ENCODE data around the gene RAPGEF2.
"Not testable (repeated sequence)": the region's sequence is repeated elsewhere in the genome, so short reads cannot be mapped to it uniquely, and the experiment has no call there.

The RAPGEF2 gene

GRCh38 chr4:159116098-159116497 lies 13.2 kb downstream of the RAPGEF2 start:
- not testable (repeated sequence) for H3K4me3 ChIP-seq (ENCODE audit: extremely low read depth, insufficient read depth, low read length, poor library complexity, severe bottlenecking); H3K9me3 ChIP-seq (ENCODE audit: control insufficient read depth, low read length); H3K27ac ChIP-seq (ENCODE audit: low read depth, low read length, severe bottlenecking); H3K4me1 ChIP-seq (ENCODE audit: control insufficient read depth, insufficient read depth, low read length, poor library complexity, severe bottlenecking)
- WGBS, 2 experiments (ENCODE audit: insufficient coverage in 2 of 2), result 100% methylated on average over 1 of the region's 2 CpGs; no CpG with 5 or more reads in 1 of the 2 experiments
- peaks cover 12% of the 10 kb centered on the region for H3K36me3 ChIP-seq (ENCODE audit: control insufficient read depth, insufficient read depth, low read length)

DNA sequence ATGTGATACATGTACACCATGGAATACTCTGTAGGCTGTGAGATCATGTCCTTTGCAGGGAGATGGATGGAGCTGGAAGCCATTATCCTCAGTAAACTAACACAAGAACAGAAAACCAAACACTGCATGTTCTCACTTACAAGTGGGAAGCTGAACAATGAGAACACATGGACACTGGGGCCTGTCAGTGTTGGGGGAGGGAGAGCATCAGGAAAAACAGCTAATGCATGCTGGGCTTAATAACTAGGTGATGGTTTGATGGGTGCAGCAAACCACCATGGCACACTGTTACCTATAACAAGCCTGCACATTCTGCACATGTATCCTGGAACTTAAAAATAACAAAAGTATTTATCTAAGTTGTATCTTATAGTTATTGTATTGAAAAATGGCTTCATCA lies 13.8 kb downstream of the RAPGEF2 start:
- not testable (repeated sequence) for H3K4me3 ChIP-seq (ENCODE audit: extremely low read depth, insufficient read depth, low read length, poor library complexity, severe bottlenecking); H3K4me1 ChIP-seq (ENCODE audit: control insufficient read depth, insufficient read depth, low read length, poor library complexity, severe bottlenecking); H3K9me3 ChIP-seq (ENCODE audit: control insufficient read depth, low read length); H3K27ac ChIP-seq (ENCODE audit: low read depth, low read length, severe bottlenecking)
- H3K36me3 ChIP-seq (ENCODE audit: control insufficient read depth, insufficient read depth, low read length), result peaks cover 12% of the 10 kb centered on the region

DNA sequence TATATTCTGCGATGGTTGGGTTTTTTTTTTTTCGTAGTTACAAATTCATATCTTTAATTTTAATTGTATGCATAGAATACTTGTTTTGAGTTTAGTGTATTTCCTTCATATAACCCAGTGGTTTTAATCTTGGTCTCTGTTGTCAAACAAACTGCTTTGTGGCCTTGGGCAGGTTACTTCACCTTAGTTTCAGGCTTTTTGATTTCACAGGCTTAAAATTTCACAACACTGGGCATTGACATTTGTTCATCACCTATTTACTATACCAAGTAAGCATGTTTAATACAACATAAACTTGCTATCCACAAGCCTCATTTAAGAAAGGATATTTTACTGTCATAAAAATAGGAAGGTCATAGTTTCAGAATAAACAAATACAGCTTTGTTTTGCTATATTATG lies 14.7 kb downstream of the RAPGEF2 start:
- Histone ChIP-seq H3K36me3 (ENCODE audit: control insufficient read depth, insufficient read depth, low read length) (peaks cover 12% of the 10 kb centered on the region), H3K4me1 (ENCODE audit: control insufficient read depth, insufficient read depth, low read length, poor library complexity, severe bottlenecking) (no peaks in the 10 kb centered on the region), H3K9me3 (ENCODE audit: control insufficient read depth, low read length) (peaks cover 6% of the 10 kb centered on the region), H3K27ac (ENCODE audit: low read depth, low read length, severe bottlenecking) (no peak overlapping the region), H3K4me3 (ENCODE audit: extremely low read depth, insufficient read depth, low read length, poor library complexity, severe bottlenecking) (no peak overlapping the region)
- WGBS, 2 experiments (ENCODE audit: insufficient coverage in 2 of 2), result no CpG with 5 or more reads among the region's 2 CpGs

GRCh38 chr4:159117968-159118367 lies 15.1 kb downstream of the RAPGEF2 start:
- no peak overlapping the region for H3K4me3 ChIP-seq (ENCODE audit: extremely low read depth, insufficient read depth, low read length, poor library complexity, severe bottlenecking)
- H3K4me1 ChIP-seq (ENCODE audit: control insufficient read depth, insufficient read depth, low read length, poor library complexity, severe bottlenecking), result no peaks in the 10 kb centered on the region
- 92% methylated on average over 2 of the region's 2 CpGs; no CpG with 5 or more reads in 1 of the 2 experiments for WGBS, 2 experiments (ENCODE audit: insufficient coverage in 2 of 2)
- H3K36me3 ChIP-seq (ENCODE audit: control insufficient read depth, insufficient read depth, low read length), result peaks cover 12% of the 10 kb centered on the region
- H3K9me3 ChIP-seq (ENCODE audit: control insufficient read depth, low read length), result peaks cover 6% of the 10 kb centered on the region
- no peak overlapping the region for H3K27ac ChIP-seq (ENCODE audit: low read depth, low read length, severe bottlenecking)

DNA sequence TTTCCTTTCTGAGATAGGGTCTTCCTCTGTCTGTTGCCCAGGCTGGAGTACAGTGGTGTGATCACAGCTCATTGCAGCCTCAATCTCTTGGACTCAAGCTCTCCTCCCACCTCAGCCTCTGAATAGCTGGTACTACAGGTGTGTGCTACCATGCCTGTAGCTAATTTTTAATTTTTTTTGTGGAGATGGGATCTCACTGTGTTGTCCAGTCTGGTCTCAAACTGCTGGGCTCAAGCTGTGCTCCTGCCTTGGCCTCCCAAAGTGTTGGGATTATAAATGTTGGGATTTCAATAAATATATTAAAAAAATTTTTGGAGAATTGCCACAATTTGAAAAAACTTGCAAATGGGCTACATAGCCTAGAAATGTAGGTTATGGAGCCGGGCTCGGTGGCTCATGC lies 18.5 kb downstream of the RAPGEF2 start:
- Histone ChIP-seq H3K4me3 (ENCODE audit: extremely low read depth, insufficient read depth, low read length, poor library complexity, severe bottlenecking) (no peak overlapping the region), H3K27ac (ENCODE audit: low read depth, low read length, severe bottlenecking) (no peak overlapping the region), H3K36me3 (ENCODE audit: control insufficient read depth, insufficient read depth, low read length) (no peaks in the 10 kb centered on the region), H3K4me1 (ENCODE audit: control insufficient read depth, insufficient read depth, low read length, poor library complexity, severe bottlenecking) (no peaks in the 10 kb centered on the region), H3K9me3 (ENCODE audit: control insufficient read depth, low read length) (peaks cover 2% of the 10 kb centered on the region)
- 100% methylated on average over 2 of the region's 2 CpGs for WGBS, 2 experiments (ENCODE audit: insufficient coverage in 2 of 2)

- H3K9me3 ChIP-seq (ENCODE audit: control insufficient read depth, low read length), result no peaks in the 10 kb centered on the region
- no peaks in the 10 kb centered on the region for H3K4me1 ChIP-seq (ENCODE audit: control insufficient read depth, insufficient read depth, low read length, poor library complexity, severe bottlenecking)
- 80% methylated on average over 1 of the region's 5 CpGs; no CpG with 5 or more reads in 1 of the 2 experiments for WGBS, 2 experiments (ENCODE audit: insufficient coverage in 2 of 2)
- no peak overlapping the region for H3K27ac ChIP-seq (ENCODE audit: low read depth, low read length, severe bottlenecking)
- no peak overlapping the region for H3K4me3 ChIP-seq (ENCODE audit: extremely low read depth, insufficient read depth, low read length, poor library complexity, severe bottlenecking)
- H3K36me3 ChIP-seq (ENCODE audit: control insufficient read depth, insufficient read depth, low read length), result no peaks in the 10 kb centered on the region
These were observed 23.8 kb downstream of the RAPGEF2 start for GRCh38 chr4:159126716-159127115.

- Histone ChIP-seq H3K4me1 (ENCODE audit: control insufficient read depth, insufficient read depth, low read length, poor library complexity, severe bottlenecking) (no peaks in the 10 kb centered on the region), H3K36me3 (ENCODE audit: control insufficient read depth, insufficient read depth, low read length) (no peaks in the 10 kb centered on the region), H3K4me3 (ENCODE audit: extremely low read depth, insufficient read depth, low read length, poor library complexity, severe bottlenecking) (no peak overlapping the region), H3K27ac (ENCODE audit: low read depth, low read length, severe bottlenecking) (no peak overlapping the region), H3K9me3 (ENCODE audit: control insufficient read depth, low read length) (no peaks in the 10 kb centered on the region)
- WGBS, 2 experiments (ENCODE audit: insufficient coverage in 2 of 2), result 86% methylated on average over 1 of the region's 4 CpGs; no CpG with 5 or more reads in 1 of the 2 experiments
These were observed 25.1 kb downstream of the RAPGEF2 start for GRCh38 chr4:159127745-159128518.

DNA sequence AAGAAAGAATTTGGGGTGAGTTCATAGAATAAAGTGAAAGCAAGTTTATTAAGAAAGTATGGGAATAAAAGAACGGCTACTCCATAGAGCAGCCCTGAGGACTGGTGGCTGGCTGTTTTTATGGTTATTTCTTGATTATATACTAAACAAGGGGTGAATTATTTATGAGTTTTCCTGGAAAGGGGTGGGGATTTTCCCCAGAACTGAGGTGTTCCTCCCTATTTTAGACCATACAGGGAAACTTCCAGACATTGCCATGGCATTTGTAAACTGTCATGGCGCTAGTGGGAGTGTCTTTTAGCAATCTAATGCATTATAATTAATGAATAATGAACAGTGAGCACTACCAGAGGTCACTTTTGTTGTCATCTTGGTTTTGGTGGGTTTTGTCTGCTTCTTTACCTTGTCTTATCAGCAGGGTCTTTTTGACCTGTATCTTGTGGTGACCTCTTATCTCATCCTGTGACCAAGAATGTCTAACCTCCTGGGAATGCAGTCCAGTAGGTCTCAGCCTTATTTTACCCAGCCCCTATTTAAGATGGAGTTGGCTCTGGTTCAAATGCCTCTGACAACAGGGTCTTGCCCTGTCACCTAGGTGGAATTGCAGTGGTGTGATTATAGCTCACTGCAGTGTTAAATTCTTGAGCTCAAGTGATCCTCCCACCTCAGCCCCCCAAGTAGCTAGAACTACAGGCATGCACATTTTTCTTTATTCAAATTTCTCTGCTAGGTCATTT lies 27.1 kb downstream of the RAPGEF2 start:
- Histone ChIP-seq H3K4me1 (ENCODE audit: control insufficient read depth, insufficient read depth, low read length, poor library complexity, severe bottlenecking) (no peaks in the 10 kb centered on the region), H3K9me3 (ENCODE audit: control insufficient read depth, low read length) (no peaks in the 10 kb centered on the region), H3K4me3 (ENCODE audit: extremely low read depth, insufficient read depth, low read length, poor library complexity, severe bottlenecking) (no peak overlapping the region), H3K27ac (ENCODE audit: low read depth, low read length, severe bottlenecking) (peak overlapping the region; percentile 2), H3K36me3 (ENCODE audit: control insufficient read depth, insufficient read depth, low read length) (no peaks in the 10 kb centered on the region)
- no CpG with 5 or more reads among the region's 2 CpGs for WGBS, 2 experiments (ENCODE audit: insufficient coverage in 2 of 2)

- no peaks in the 10 kb centered on the region for H3K36me3 ChIP-seq (ENCODE audit: control insufficient read depth, insufficient read depth, low read length)
- H3K4me1 ChIP-seq (ENCODE audit: control insufficient read depth, insufficient read depth, low read length, poor library complexity, severe bottlenecking), result no peaks in the 10 kb centered on the region
- H3K27ac ChIP-seq (ENCODE audit: low read depth, low read length, severe bottlenecking), result no peak overlapping the region
- no peaks in the 10 kb centered on the region for H3K9me3 ChIP-seq (ENCODE audit: control insufficient read depth, low read length)
- no peak overlapping the region for H3K4me3 ChIP-seq (ENCODE audit: extremely low read depth, insufficient read depth, low read length, poor library complexity, severe bottlenecking)
- WGBS, 2 experiments (ENCODE audit: insufficient coverage in 2 of 2), result 93 to 94% methylated on average over 4 of the region's 6 CpGs
These were observed 28.7 kb downstream of the RAPGEF2 start for GRCh38 chr4:159131564-159131963.

GRCh38 chr4:159134429-159134828 lies 31.6 kb downstream of the RAPGEF2 start:
- no peaks in the 10 kb centered on the region for H3K9me3 ChIP-seq (ENCODE audit: control insufficient read depth, low read length)
- no peaks in the 10 kb centered on the region for H3K4me1 ChIP-seq (ENCODE audit: control insufficient read depth, insufficient read depth, low read length, poor library complexity, severe bottlenecking)
- 100% methylated on average over 2 of the region's 2 CpGs; no CpG with 5 or more reads in 1 of the 2 experiments for WGBS, 2 experiments (ENCODE audit: insufficient coverage in 2 of 2)
- H3K27ac ChIP-seq (ENCODE audit: low read depth, low read length, severe bottlenecking), result no peak overlapping the region
- H3K4me3 ChIP-seq (ENCODE audit: extremely low read depth, insufficient read depth, low read length, poor library complexity, severe bottlenecking), result no peak overlapping the region
- H3K36me3 ChIP-seq (ENCODE audit: control insufficient read depth, insufficient read depth, low read length), result no peaks in the 10 kb centered on the region

- no peak overlapping the region for H3K4me3 ChIP-seq (ENCODE audit: extremely low read depth, insufficient read depth, low read length, poor library complexity, severe bottlenecking)
- no peaks in the 10 kb centered on the region for H3K4me1 ChIP-seq (ENCODE audit: control insufficient read depth, insufficient read depth, low read length, poor library complexity, severe bottlenecking)
- H3K36me3 ChIP-seq (ENCODE audit: control insufficient read depth, insufficient read depth, low read length), result no peaks in the 10 kb centered on the region
- no peak overlapping the region for H3K27ac ChIP-seq (ENCODE audit: low read depth, low read length, severe bottlenecking)
- H3K9me3 ChIP-seq (ENCODE audit: control insufficient read depth, low read length), result no peaks in the 10 kb centered on the region
These were observed 34.3 kb downstream of the RAPGEF2 start for GRCh38 chr4:159137176-159137575.
